B cell (primary cell): Measurements from ENCODE around the gene TRIO. TPM values are rescaled to one million over a fixed set of nuclear protein-coding genes. Genes with fewer than 3 reads are reported as not detected.
A peak's percentile ranks its signal among the peaks of the same experiment; 100 is the strongest.

Experiments
- ATAC-seq: fragments of 200-7000 bp; cut with Tn5 transposase; one replicate; pipeline ENCODE4 v1.10.0; 2021; ENCODE audit warnings: low read depth, mild to moderate bottlenecking, moderate number of reproducible peaks, moderate library complexity
- CTCF ChIA-PET: fragments of 350-600 bp; sonication (Branson Sonifier 250); formaldehyde crosslinking; loops from one replicate; lab custom pipeline; 2021; ENCODE audit warnings: antibody characterized with exemption, inconsistent platforms; lab: Charles Lee
- POLR2A ChIA-PET: fragments of 350-600 bp; sonication (Branson Sonifier 250); formaldehyde crosslinking; loops from one replicate; lab custom pipeline; 2021; ENCODE audit warnings: antibody characterized with exemption; lab: Charles Lee
- DNase-seq: peaks from one replicate; pipeline ENCODE4 v3.0.0; 2013
- H2AFZ ChIP-seq: 2 replicates; pipeline ENCODE4 v1.6.1; 2012; ENCODE audit warnings: mild to moderate bottlenecking, low read depth, low read length; ENCODE audit not compliant: insufficient read depth, poor library complexity, severe bottlenecking
- H3K27ac ChIP-seq, 2 donors: 1 replicate in 1 of 2; 2 replicates in 1 of 2; pipeline ENCODE4 v1.5.1; 2012 to 2013; ENCODE audit warnings: low read length in 2 of 2, mild to moderate bottlenecking in 2 of 2, moderate library complexity in 1 of 2
- H3K27me3 ChIP-seq, 4 experiments: fragments of 200-600 bp in 1 of 4; sonication (generic) in 1 of 4; replicated peaks in 1 of 4; 1 replicate in 2 of 4; 2 replicates in 2 of 4; pipeline versions ENCODE4 v1.6.1 to v1.7.0; 2013 to 2016; ENCODE audit warnings: low read length in 3 of 4, mild to moderate bottlenecking in 2 of 4, mixed read lengths in 1 of 4, moderate library complexity in 1 of 4; ENCODE audit not compliant: insufficient read depth in 4 of 4, control insufficient read depth in 3 of 4; ENCODE audit errors: control extremely low read depth in 1 of 4
- H3K36me3 ChIP-seq, 2 experiments: replicated peaks in 1 of 2; 1 replicate in 1 of 2; 2 replicates in 1 of 2; pipeline versions ENCODE4 v1.6.1 to v1.7.1; 2013; ENCODE audit warnings: low read length in 1 of 2; ENCODE audit not compliant: insufficient read depth in 2 of 2, control insufficient read depth in 1 of 2; ENCODE audit errors: control extremely low read depth in 1 of 2, extremely low read depth in 1 of 2
- H3K4me1 ChIP-seq, 2 donors: fragments of 200-600 bp in 1 of 2; sonication (generic) in 1 of 2; 1 replicate in 1 of 2; 2 replicates in 1 of 2; pipeline versions ENCODE4 v1.5.1 to v1.6.1; 2013 to 2017; ENCODE audit warnings: low read length in 2 of 2; ENCODE audit not compliant: control insufficient read depth in 2 of 2, insufficient read depth in 2 of 2
- H3K4me2 ChIP-seq: replicated peaks from 2 replicates; pipeline ENCODE3; 2012; ENCODE audit warnings: mild to moderate bottlenecking, low read depth, low read length; ENCODE audit not compliant: poor library complexity, severe bottlenecking
- H3K4me3 ChIP-seq, 5 experiments: fragments of 200-600 bp in 1 of 5; sonication (generic) in 1 of 5; 1 replicate in 3 of 5; 2 replicates in 2 of 5; pipeline versions ENCODE4 v1.5.1 to v1.7.0; 2011 to 2016; ENCODE audit warnings: low read length in 4 of 5, mild to moderate bottlenecking in 4 of 5, low read depth in 2 of 5, control low read depth in 1 of 5, moderate library complexity in 1 of 5; ENCODE audit not compliant: insufficient read depth in 1 of 5; ENCODE audit errors: control extremely low read depth in 1 of 5, extremely low read depth in 1 of 5
- H3K79me2 ChIP-seq: fragments of 200-600 bp; sonication (generic); one replicate; pipeline ENCODE4 v1.6.0; 2016; ENCODE audit warnings: low read length; ENCODE audit not compliant: control insufficient read depth, insufficient read depth
- H3K9ac ChIP-seq: fragments of 200-600 bp; sonication (generic); 2 replicates; pipeline ENCODE4 v1.6.1; 2017; ENCODE audit warnings: mild to moderate bottlenecking, low read length, moderate library complexity
- H3K9me3 ChIP-seq, 3 donors: one replicate each; pipeline versions ENCODE4 v1.6.1 to v1.7.1; 2013; ENCODE audit warnings: low read length in 2 of 3; ENCODE audit not compliant: control insufficient read depth in 2 of 3, insufficient read depth in 1 of 3; ENCODE audit errors: control extremely low read depth in 1 of 3
- H4K20me1 ChIP-seq: 2 replicates; pipeline ENCODE4 v1.6.0; 2012; ENCODE audit warnings: mild to moderate bottlenecking, low read length; ENCODE audit not compliant: insufficient read depth, control insufficient read depth, poor library complexity, severe bottlenecking
- H3K27ac Mint-ChIP-seq: one replicate; pipeline ENCODE4 v1.8.0; 2021; ENCODE audit warnings: mixed read lengths
- H3K27me3 Mint-ChIP-seq: one replicate; pipeline ENCODE4 v1.8.0; 2021; ENCODE audit warnings: mixed read lengths
- H3K4me1 Mint-ChIP-seq: one replicate; pipeline ENCODE4 v1.8.0; 2021; ENCODE audit warnings: mixed read lengths
- H3K4me3 Mint-ChIP-seq: one replicate; pipeline ENCODE4 v1.8.0; 2021; ENCODE audit warnings: mixed read lengths
- H3K9me3 Mint-ChIP-seq: one replicate; pipeline ENCODE4 v1.8.0; 2022; ENCODE audit warnings: mixed read lengths; ENCODE audit not compliant: insufficient read depth
- EZH2 ChIP-seq: IDR thresholded peaks from 2 replicates; pipeline ENCODE4 v1.6.1; 2012; ENCODE audit warnings: borderline replicate concordance, low read depth, mild to moderate bottlenecking, moderate library complexity, low read length; ENCODE audit not compliant: insufficient read depth, poor library complexity, severe bottlenecking
- WGBS: methylation state at CpG from one replicate; pipeline ENCODE4 v1.1.5; 2013; ENCODE audit warnings: missing lambda C conversion rate; ENCODE audit not compliant: insufficient coverage; 5-methylcytosine and 5-hydroxymethylcytosine counted together
- intact Hi-C: fragments of 100-400 bp; cut with micrococcal nuclease; formaldehyde crosslinking; loops from one replicate; pipeline ENCODE4 v1.10.0; 2022
- polyA plus RNA-seq: library from polyadenylated mRNA; depleted of rRNA; stranded (reverse); fragments of >200 nt; gene quantifications from 2 replicates; pipeline ENCODE4 v1.2.3, GENCODE V29; 2012
- total RNA-seq, 2 donors: library from RNA; stranded (reverse); fragments of 120-200 nt in 1 of 2; gene quantifications; 1 replicate in 1 of 2; 2 replicates in 1 of 2; pipeline versions ENCODE4 v1.2.3 to v1.2.4, GENCODE V29; 2013 to 2022
- TF ChIP-seq, protein P1 (sequence below): fragments of 200-600 bp; IDR thresholded peaks from one replicate; pipeline ENCODE4 v1.8.0; 2022; ENCODE audit warnings: antibody characterized with exemption, mild to moderate bottlenecking

TRIO gene
- total and polyA plus RNA-seq, 2 donors (not counting 1 experiment from before 2014, with no cell fraction given) = 90.5 to 479 TPM

DNA sequence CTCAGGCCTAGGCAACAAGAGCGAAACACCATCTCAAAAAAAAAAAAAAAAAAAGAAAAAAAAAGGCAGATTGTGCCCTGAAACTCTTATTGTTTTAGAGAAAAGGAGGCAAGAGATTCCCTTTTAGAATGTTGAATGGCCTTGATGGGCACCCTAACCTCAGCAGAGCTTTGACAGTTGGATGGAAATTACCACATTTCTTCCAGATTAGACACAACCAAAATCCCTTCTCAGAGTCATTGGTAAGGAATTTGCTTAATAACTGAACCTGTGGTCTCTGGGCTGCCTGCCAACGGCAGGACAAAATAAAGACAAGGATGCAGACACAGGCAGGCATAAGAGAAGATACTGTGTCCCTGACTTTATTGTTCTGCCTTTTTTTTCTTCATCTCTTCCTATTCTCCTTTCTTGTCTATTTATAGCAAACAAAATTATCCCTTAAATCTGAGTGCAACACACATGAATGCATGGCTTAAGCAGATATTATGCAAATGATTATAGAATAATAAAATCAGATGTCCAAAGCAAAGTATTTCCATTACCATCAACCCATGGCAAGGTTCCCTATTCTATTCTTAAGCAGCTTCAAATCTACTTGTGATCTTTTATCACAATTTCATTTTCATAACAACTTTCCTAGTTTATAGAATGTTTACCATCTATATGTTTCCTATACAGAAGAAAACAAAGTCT is 37.3 kb upstream of the TRIO start:
- DNase-seq (peak; percentile 7), ATAC-seq (peak; percentile 9)
- POLR2A ChIA-PET = interaction anchor here (1.0 kb wide), 1 partner anchor 159 kb away, joined by 3 read pairs; no protein-coding TSS in a partner anchor
- Histone ChIP-seq H4K20me1 (no peaks in the 10 kb centered on the region), H3K4me1 (peaks cover 20 to 24% of the 10 kb centered on the region in 2 donors), H3K4me2 (peak overlapping the region; percentile 5), H3K9ac (no peak overlapping the region), H3K27ac (no peak overlapping the region), H2AFZ (no peak overlapping the region), H3K4me3 (no peak overlapping the region), H3K27me3 (no peaks in the 10 kb centered on the region), H3K9me3 (peaks cover 0 to 6% (median 2%) of the 10 kb centered on the region in 3 donors), H3K79me2 (no peaks in the 10 kb centered on the region), H3K36me3 (no peaks in the 10 kb centered on the region)
- no CpG with 5 or more reads among the region's 2 CpGs for WGBS
- Mint-ChIP-seq H3K27ac (peak overlapping the region; percentile 32), H3K4me1 (peaks cover 39% of the 10 kb centered on the region), H3K4me3 (no peak overlapping the region), H3K9me3 (peaks cover 7% of the 10 kb centered on the region), H3K27me3 (no peaks in the 10 kb centered on the region)
- CTCF ChIA-PET = interaction anchor here (0.6 to 1.2 kb wide), 3 partner anchors 108 to 246 kb away, joined by 3 read pairs; no protein-coding TSS in a partner anchor
- TF ChIP-seq, protein P1, sequence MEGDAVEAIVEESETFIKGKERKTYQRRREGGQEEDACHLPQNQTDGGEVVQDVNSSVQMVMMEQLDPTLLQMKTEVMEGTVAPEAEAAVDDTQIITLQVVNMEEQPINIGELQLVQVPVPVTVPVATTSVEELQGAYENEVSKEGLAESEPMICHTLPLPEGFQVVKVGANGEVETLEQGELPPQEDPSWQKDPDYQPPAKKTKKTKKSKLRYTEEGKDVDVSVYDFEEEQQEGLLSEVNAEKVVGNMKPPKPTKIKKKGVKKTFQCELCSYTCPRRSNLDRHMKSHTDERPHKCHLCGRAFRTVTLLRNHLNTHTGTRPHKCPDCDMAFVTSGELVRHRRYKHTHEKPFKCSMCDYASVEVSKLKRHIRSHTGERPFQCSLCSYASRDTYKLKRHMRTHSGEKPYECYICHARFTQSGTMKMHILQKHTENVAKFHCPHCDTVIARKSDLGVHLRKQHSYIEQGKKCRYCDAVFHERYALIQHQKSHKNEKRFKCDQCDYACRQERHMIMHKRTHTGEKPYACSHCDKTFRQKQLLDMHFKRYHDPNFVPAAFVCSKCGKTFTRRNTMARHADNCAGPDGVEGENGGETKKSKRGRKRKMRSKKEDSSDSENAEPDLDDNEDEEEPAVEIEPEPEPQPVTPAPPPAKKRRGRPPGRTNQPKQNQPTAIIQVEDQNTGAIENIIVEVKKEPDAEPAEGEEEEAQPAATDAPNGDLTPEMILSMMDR = no peak
- TF ChIP-seq EZH2 = no peak
- intact Hi-C loops = loop anchor here (5.0 kb wide), 2 partner anchors 94 to 246 kb away; no protein-coding TSS in a partner anchor

DNA sequence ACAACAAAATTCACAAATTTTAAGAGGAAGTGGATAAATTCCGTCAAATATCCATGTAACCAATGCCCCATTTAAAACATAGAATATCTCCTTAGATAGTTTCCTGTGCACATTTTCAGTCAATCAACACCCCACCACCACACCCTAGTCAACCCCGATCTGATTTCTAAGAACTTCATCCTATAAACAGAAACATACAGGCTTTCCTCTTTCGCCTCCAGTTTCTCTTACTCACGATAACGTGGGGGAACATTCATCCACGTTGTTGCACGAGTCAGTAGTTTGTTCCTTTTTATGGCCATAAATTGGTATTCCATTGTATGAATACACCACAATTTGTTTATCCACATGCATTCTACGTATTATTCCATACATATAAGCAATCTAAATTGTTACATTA is 35.6 kb upstream of the TRIO start:
- no peaks in the 10 kb centered on the region for H3K36me3 ChIP-seq
- peaks cover 0 to 2% (median 0%) of the 10 kb centered on the region in 3 donors for H3K9me3 ChIP-seq
- intact Hi-C loops = loop anchor here (5.0 kb wide), 2 partner anchors 95 to 245 kb away; no protein-coding TSS in a partner anchor
- TF ChIP-seq, protein P1 = no peak
- no peak for TF ChIP-seq EZH2
- no peak overlapping the region for H3K4me2 ChIP-seq
- peaks cover 20 to 24% of the 10 kb centered on the region in 2 donors for H3K4me1 ChIP-seq
- no peak overlapping the region for H3K4me3 Mint-ChIP-seq
- ChIA-PET POLR2A (no interaction called here), CTCF (interaction anchor here (0.7 to 5.1 kb wide), 21 partner anchors 12 to 542 kb away, joined by 3 to 93 read pairs (median 7); no protein-coding TSS in a partner anchor)
- no peak overlapping the region for H3K9ac ChIP-seq
- H4K20me1 ChIP-seq = no peaks in the 10 kb centered on the region
- no peak overlapping the region for H2AFZ ChIP-seq
- H3K4me3 ChIP-seq = no peak overlapping the region
- DNase-seq = peak; percentile 23
- H3K27me3 ChIP-seq = no peaks in the 10 kb centered on the region
- H3K27me3 Mint-ChIP-seq = no peaks in the 10 kb centered on the region
- ATAC-seq = no peak
- H3K9me3 Mint-ChIP-seq = peaks cover 7% of the 10 kb centered on the region
- H3K27ac ChIP-seq = no peak overlapping the region
- peaks cover 39% of the 10 kb centered on the region for H3K4me1 Mint-ChIP-seq
- H3K27ac Mint-ChIP-seq = no peak overlapping the region
- no peaks in the 10 kb centered on the region for H3K79me2 ChIP-seq
- WGBS = 58% methylated on average over 2 of the region's 8 CpGs
